HG03175 (cell line): ENCODE data around the gene SLC34A3.
"Not testable (repeated sequence)": the region's sequence is repeated elsewhere in the genome, so short reads cannot be mapped to it uniquely, and the experiment has no call there.

Experiments used
- ATAC-seq: cut with Tn5 transposase; IDR thresholded peaks from one replicate; pipeline ENCODE4 v1.9.1; 2021; ENCODE audit warnings: mild to moderate bottlenecking, moderate library complexity; ENCODE audit not compliant: unreplicated experiment

SLC34A3 gene

GRCh38 chr9:137254624-137255447 is 24.1 kb downstream of the SLC34A3 start, which contains the start of gene NELFB:
Gene NELFB, plus strand, starts transcription at chr9:137255327.
- peak; percentile 77 for ATAC-seq

DNA sequence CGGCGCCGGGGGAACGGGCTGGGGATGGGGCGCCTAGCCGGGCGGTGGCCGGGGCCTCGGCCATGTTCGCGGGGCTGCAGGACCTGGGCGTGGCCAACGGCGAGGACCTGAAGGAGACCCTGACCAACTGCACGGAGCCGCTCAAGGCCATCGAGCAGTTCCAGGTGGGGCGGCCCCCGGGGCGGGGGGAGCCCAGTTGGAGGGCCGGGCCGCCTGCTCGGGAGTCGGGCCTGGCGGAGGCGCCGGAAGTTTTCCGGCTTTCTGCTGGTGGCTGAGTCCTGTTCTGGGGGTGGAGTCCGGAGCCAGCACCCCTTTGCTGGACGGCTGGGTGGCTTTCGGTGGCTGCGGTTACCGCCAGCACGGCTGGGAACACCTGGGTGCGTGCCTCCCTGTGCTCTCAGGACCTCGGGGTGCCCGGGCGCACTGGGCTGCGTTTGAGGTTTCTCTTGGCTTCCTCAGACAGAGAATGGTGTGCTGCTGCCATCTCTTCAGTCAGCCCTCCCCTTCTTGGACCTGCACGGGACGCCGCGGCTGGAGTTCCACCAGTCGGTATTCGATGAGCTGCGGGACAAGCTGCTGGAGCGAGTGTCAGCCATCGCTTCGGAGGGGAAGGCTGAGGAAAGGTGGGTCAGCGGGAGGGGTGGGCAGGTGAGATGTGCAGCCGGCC is 24.9 kb downstream of the SLC34A3 start:
- peak; percentile 37 for ATAC-seq

DNA sequence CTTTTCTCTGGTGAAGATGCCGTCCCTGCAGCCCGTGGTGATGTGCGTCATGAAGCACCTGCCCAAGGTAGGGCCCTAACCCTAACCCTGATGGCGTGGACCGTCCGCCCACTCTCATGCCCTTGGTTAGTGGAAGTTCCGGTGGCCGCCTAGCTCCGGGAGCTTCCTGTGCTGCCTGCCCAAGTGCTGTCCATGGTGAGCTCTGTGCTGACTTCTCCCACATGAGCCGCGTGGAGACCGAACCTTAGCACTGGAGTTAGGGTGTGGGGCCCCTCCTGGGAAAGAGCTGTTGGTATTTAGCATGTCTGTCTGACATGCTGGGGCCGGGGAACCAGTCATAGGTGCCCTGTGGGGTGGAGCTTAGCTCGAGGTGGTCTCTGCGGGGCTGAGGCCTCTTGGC is 25.7 kb downstream of the SLC34A3 start:
- ATAC-seq = no peak

- no peak for ATAC-seq
These were observed 26.2 kb downstream of the SLC34A3 start for GRCh38 chr9:137256856-137257255.

- not testable (repeated sequence) for ATAC-seq
These were observed 31.6 kb downstream of the SLC34A3 start for GRCh38 chr9:137262173-137262908.

DNA sequence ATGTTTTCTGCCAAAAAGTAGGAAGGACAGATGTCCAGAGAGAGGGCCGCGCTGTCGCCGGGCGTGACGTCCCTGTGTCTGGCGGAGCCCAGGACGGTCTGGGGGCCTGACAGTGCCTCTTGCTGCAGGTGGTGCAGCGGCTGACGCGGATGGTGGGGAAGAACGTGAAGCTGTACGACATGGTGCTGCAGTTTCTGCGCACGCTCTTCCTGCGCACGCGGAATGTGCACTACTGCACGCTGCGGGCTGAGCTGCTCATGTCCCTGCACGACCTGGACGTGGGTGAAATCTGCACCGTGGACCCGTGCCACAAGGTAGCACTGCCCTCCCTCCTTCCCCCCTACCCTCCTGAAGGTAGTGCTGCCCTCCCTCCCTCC is 32.2 kb downstream of the SLC34A3 start:
- ATAC-seq = no peak

- no peak for ATAC-seq
These were observed 32.8 kb downstream of the SLC34A3 start for GRCh38 chr9:137263506-137263905.

- no peak for ATAC-seq
These were observed 33.4 kb downstream of the SLC34A3 start for GRCh38 chr9:137264067-137264466.

- ATAC-seq = no peak
These were observed 34.9 kb downstream of the SLC34A3 start for GRCh38 chr9:137265496-137266161.

GRCh38 chr9:137266162-137266527 is 35.4 kb downstream of the SLC34A3 start:
- no peak for ATAC-seq

DNA sequence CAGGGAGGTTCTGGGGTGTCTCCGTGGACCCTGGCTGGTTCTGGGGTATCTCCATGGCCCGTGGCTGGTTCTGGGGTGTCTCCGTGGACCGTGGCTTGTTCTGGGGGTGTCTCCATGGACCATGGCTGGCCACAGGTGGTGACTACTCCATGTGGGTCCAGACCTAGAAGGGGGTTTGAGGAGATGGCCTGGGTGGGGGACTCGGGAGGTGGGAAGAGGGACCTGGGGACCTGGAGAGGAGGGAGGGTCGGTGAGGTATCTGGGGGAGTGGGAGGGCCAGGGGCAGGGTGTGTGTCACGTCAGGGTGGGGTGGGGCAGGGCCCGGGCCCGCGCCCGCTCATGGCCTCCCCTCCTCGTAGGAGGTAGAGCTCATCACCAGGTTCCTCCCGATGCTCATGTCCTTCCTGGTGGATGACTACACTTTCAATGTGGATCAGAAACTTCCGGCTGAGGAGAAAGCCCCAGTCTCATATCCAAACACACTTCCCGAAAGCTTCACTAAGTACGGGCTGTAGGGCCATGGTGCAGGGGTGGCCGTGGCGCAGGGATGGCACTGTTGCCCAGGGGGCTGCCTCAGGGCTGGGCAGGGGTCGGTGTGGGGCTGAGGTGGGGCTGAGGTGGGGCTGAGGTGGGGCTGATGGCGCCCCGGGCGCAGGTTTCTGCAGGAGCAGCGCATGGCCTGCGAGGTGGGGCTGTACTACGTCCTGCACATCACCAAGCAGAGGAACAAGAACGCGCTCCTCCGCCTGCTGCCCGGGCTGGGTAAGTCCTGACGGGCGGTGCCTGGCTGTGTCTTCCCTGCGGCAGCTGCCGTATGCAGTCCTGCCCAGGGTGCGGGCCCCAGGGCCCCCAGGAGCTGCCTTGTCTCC is 36.1 kb downstream of the SLC34A3 start:
- no peak for ATAC-seq

- ATAC-seq = peak; percentile 40
These were observed 37.2 kb downstream of the SLC34A3 start for GRCh38 chr9:137267933-137268355.

- no peak for ATAC-seq
These were observed 38.0 kb downstream of the SLC34A3 start for GRCh38 chr9:137268538-137269201.

DNA sequence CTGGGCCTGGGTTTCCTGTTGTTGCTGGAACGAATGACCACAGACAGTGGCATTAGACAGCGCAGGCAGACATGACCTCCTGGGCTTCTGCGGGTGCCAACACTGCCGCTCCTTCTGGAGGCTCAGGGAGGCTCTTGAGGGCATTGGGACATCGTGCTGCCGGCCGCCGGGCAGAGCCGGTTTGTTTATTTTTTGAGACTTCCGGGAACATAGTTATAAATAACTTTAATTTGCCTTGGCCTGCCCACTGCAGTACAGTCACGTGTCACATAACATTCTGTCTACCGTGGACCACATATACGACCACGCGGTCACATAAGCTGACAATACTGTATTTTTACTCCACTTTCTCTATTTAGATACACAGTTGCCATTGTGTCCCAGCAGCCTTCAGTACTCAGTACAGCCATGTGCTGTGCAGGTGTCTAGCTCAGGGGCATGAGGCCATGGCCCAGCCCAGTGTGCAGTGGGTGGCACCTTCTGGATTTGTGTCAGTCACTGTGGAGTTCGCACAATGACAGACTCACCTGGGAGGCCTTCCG is 38.6 kb downstream of the SLC34A3 start:
- no peak for ATAC-seq

DNA sequence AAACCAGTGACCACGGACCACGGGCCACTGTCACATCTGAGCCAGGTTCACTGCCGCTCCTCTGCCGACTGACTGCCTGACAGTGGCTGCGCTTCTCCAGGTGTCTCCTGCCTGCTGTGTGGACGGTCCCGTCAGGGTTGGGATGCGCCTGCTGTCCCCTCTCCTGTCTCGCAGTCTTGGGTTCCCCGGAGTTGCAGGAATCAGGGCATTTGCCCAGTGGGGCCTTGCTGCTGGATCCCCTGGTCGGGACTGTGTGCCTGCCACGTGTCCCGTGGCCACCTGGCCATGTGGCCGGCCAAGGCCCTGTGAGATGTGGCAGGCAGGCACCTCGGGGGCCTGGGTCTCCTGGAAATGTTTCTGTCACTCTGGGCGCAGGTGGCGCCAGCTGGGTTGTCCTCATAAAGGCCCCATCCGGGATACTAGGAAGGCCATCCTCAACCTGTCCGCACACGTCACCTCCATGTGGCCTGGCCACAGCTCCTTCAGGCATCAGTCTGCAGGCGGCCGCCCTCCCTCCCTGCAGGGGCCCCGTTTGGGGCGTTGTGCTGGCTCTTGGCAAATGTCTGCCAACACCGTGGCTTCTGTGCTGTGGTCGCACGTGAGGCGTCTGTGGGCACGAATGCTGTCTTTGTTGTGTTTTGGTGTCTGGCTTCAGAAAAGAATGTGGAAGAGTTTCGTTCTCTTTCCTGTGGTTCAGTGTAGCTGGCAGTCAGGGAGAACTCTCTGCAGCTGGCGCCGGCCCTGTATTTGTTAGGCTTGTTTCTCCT is 40.4 kb downstream of the SLC34A3 start:
- no peak for ATAC-seq

DNA sequence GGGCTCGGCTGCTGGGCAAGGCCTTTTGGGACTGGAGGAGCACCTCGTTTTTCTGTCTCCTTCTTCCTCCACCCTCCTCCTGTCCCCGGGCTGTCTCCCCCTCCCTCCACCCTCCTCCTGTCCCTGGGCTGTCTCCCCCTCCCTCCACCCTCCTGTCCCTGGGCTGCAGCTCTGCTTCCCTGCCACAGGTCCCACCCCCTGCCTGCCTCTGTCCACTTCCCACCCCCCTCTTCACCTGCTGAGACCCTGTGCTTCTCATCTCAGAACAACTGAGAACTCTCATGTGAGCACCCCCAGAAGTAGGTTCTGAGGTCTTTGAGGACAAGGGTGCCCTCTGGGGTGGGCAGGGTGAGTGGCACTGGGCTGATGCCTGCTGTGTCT is 41.0 kb downstream of the SLC34A3 start:
- ATAC-seq = no peak

DNA sequence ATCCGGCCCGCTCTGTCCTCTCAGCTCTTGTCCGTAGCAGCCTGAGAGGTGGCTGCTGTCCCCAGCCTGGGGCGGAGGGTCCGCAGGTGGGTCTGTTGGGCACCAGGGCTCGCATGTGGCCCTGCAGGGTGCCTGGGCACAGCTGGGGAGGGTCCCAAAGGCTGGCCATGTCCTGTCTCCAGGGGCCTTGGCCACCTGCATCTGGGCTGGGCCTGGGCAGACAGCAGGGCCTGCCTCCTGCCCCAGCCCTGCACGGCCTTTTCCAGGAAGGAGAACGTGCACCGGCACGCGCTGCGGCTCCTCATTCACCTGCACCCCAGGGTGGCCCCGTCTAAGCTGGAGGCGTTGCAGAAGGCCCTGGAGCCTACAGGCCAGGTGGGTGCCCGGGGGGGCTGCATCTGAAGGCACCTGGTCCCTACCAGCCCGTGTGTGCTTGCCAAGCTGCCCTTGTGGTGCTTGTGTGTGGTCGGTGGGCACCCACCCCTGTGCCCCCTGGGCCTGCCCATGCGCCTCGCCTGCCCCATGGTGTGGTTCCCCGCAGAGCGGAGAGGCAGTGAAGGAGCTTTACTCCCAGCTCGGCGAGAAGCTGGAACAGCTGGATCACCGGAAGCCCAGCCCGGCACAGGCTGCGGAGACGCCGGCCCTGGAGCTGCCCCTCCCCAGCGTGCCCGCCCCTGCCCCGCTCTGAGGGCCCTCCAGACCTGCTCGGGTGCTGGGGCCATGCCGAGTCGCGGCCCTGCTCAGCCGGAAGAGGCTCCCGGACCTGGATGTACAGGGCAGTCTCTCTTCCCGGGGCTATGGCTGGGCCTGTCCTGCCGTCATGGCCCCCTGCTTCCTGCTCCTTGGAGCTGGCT is 41.8 kb downstream of the SLC34A3 start:
- ATAC-seq = no peak

DNA sequence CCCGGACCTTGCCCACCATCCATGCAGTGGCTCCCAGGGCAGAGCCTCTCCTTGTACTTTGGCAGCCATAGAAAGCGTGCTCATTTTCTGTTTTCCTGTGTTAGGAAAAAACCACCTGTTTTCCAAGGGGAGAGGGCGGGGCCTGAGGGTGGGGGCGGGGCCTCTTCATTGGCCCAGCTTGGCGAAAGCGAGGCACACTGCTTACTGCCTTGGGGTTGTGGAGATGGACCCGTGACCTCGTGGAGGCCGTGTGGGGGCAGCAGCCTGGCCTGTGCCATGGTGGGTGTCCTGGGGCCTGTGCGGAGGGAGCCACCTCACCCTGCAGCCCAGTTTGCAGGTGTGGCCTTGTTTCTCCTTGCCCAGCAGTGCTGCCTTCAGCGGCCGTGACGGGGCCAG is 42.4 kb downstream of the SLC34A3 start:
- ATAC-seq = no peak
